NCI-H1048 (cell line): ENCODE data around the gene STMN1.
A peak's percentile ranks its signal among the peaks of the same experiment; 100 is the strongest.

Experiments used
- DNase-seq: peaks from one replicate; lab custom pipeline; 2025; lab: John Stamatoyannopoulos, UW

Gene STMN1

GRCh38 chr1:25918615-25919014 is 12.4 kb upstream of the STMN1 start:
- no peak for DNase-seq

GRCh38 chr1:25917996-25918395 is 11.8 kb upstream of the STMN1 start:
- DNase-seq, result no peak

GRCh38 chr1:25916460-25916859 is 10.2 kb upstream of the STMN1 start:
- DNase-seq, result no peak

DNA sequence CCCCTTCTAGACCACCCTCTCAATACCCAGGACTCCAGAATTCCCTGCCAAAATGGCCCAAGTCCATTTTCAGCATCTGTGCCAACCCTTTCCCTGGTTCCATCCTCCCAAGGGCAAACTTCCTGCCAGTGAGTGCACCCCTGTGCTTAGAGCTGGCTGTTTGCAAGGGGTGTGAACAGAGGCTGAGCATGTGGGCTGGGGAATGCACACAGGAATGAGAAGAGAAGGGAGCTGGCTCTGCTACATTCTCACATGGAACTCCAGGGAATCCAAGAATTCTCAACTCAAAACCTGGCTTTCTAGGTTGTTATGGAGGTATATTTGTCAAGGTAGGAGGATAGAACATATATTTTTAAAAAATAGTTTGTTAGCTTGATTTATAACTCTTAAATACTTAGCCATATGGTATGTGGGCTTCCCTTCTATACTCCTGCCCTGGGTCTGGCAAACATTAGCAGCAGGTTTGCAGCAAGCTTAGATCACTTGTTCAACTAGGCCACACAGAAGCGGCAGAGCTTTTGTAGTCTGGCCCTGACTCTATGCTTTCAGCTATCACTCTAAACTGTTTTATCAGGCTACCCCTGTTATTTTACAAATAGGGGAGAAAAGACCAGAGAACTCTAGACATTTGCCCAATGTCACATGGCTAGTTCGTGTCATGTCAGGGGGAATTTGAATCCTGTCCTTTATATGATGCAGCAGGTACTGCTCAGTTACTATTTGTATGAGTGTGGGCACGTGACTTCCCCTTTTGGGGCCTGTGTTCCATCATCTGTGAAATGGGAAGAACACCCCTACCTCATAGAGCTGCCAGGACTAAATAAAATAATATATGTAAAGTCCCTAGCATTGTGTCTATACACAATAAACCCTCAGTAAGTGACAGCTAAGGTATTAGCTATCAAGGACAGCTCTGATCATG is 8.1 kb upstream of the STMN1 start:
- DNase-seq, result no peak

- no peak for DNase-seq
These were observed 7.0 kb upstream of the STMN1 start for GRCh38 chr1:25913206-25913605.

DNA sequence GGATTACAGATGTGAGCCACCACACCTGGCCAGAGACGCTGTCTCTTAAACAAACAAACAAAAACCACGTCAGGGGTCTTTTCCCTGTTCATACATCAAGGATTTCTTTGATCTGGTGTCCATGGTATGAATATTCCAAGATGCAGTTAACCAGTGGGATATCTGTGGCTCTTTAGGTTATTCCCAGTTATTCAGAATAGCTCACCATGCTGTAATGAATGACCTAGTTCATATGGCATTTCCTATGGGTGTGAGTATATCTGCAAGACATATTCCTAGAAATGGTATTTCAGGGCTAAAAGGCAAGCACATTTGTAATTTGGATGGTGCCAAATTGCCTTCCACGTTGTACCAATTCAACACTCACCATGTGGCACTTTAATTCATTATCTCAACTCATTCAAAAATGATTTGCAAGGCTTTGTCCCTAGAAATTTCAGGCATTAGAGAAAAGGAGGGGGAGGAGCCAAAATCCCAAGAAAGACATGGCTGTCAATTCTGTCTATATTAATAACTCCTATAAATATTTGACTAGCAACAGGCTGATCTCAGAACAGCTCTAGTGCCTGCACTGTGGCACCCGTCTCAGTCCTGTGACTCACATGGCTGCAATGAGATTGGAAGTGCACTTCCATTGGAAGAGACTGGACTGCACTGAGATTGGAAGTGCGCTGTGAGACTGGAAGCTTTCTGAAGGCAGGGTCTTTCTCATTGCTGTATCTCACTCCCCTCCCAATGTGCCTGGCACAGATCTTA is 6.0 kb upstream of the STMN1 start:
- DNase-seq, result no peak

DNA sequence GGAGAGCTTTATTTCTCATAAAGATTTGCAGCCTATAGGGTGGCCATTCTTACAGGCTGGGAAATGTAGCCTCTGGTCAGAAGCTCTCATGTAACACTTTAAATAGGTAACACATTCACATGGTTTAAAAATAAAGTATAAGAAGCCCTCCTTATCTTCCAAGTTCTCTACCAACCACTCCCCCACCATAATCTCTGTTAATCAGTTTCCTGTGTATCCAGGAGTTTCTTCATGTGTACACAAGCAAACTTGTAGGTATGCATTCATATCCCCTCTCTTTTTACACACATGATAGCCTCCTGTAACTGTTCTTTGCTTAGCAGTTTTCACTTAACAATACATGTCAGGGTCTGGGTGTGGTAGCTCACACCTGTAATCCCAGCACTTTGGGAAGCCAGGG is 4.9 kb upstream of the STMN1 start:
- DNase-seq, result no peak

GRCh38 chr1:25909040-25909439 is 2.8 kb upstream of the STMN1 start:
- DNase-seq, result no peak

DNA sequence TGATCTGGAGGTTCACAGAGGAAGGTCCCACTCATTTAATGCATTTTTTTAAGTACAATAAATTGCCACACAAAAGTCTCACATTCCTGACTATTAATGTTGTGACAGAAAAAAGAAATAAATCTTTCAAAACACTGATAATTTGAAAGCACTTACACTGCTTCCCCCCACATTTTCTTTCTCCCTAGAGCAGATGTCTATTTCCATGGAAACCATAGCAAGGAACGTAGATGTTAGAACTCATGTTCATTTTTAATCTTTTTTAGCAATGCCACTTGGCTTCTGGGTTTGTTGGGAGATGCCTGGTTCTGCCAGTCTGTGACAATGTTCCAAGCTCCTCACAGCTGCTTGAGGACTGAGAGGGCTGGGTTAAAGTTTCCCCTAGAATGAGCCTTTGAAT is 1.9 kb upstream of the STMN1 start:
- DNase-seq, result no peak

GRCh38 chr1:25907601-25908000 is 1.4 kb upstream of the STMN1 start:
- no peak for DNase-seq

GRCh38 chr1:25906644-25907300 is 553 bp upstream of the STMN1 start:
- no peak for DNase-seq

DNA sequence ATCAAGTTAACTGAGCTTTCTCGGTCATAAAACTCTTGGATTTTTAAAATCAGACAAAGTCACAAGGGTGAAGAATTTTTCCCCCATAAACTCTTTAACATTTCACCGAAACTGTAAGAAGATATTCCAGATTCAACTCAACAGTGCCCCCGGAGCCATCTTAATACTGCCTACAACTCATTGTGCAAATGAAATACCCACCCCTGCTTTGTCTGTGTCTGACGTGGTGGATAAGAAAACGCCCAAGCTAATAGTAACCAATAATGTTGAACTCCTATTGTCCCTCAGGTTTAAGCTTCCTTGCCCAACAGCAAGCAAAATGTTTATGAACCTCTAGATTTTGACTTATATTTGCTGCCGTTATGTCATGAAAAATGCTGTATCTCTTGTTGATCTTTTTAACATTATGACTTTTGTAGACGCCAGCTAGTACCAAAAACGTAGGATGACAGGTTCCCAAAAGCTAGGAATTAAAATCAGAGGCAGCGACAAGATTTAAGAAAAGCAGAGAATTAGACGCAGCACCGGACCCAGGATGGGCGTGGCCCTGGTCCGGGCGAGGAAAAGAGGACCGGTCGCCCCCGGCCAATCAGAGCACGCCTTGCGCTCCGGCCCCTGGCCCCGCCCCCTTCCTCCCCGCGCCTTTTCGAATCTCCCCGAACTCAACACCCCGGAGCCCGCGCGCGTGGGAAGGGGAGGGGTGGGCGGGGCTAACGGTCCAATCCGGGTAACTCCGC is 1.1 kb downstream of the STMN1 start:
- peak; percentile 89 for DNase-seq

DNA sequence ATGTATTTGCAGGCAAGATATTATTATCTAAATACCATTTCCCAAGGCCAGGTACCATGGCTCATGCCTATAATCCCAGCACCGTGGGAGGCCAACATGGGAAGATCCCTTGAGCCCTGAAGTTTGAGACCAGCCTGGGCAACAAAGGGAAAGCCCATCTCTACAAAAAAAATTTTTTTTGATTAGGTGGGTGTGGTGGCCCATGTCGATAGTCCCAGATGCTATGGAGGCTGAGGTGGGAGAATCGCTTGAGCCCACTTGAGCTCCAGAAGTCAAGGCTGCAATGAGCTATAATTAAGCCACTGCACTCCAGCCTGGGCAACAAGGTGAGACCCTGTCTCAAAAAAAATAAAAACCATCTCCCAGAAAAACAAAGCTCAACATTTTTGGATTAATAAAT is 2.2 kb downstream of the STMN1 start:
- DNase-seq, result no peak

GRCh38 chr1:25902462-25902861 is 3.8 kb downstream of the STMN1 start:
- no peak for DNase-seq

DNA sequence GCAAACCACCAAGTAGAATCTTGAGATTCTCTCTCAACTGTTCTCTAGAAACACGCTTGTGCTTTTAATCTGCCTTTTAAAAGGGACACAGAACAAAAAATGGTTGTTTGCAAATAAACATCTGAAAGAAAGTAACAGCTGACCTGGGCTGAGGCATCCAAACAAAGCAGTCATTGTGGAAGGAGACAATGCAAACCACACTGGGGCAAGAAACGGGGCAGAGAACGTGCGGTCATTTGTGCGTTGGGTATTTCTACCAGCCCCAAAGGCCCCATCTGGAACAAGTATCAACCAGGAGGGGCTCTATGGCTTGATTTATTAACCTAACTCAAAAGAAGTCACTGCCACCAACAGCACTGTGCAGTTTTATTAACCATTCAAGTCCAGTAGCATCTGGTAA is 6.0 kb downstream of the STMN1 start:
- DNase-seq, result no peak

- DNase-seq, result no peak
These were observed 6.4 kb downstream of the STMN1 start for GRCh38 chr1:25899792-25900191.

- DNase-seq, result no peak
These were observed 7.8 kb downstream of the STMN1 start for GRCh38 chr1:25898223-25899015.

GRCh38 chr1:25897754-25898153 is 8.5 kb downstream of the STMN1 start:
- no peak for DNase-seq

DNA sequence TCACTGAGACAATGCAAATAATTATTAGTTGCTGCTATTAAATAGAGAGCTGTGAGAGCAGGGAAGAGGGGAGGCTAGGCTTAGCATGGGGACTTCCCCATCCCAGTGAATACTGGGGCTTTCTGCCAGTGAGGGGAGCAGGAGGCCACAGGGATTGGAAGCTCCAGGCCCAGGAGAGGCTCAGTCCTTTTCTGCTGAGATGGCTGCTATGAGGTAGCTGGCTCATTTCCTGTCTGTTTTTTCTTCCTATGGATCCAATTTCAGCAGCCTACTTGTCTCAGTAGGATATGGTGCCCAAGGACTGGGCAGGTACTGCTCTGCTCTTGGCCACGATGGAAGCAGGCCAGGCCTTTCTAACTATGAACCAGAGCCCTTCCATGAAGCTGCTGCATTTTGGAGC is 10.0 kb downstream of the STMN1 start:
- no peak for DNase-seq

DNA sequence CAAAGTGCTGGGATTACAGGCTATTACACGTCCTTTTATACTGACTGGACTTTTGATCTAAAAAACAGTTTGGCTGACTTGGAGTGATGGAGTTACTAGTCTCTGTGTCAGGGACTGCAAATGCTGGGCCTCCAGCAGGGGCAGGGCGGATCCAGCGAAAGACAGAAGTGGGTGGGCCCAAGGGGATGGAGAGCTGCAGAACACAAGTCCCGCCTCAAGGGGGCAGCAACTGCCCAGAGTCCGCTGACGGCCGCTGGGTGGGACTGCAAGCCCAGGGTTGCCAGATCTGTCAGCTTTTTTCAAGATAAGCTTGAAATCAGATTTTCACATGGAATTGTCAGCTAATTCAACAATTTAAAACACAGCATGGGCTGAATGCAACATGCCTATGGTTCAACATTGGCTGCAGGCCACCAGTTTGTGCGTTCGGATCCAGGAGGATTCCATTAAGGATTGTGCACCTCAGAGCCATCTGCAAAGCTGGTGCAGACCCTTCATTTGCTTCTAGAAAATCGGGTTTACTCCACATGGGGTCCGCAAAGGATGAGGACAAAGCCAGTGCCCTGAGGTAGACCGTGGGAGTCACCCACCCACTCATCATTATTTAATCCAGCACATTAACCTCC is 10.7 kb downstream of the STMN1 start:
- peak; percentile 60 for DNase-seq

- DNase-seq, result no peak
These were observed 13.1 kb downstream of the STMN1 start for GRCh38 chr1:25893116-25893515.
